OCI-M2 (cell line): ENCODE results near the gene LRRC75A.
"Not testable (repeated sequence)": the region's sequence is repeated elsewhere in the genome, so short reads cannot be mapped to it uniquely, and the experiment has no call there.

Experiments used
- DNase-seq: peaks from one replicate; lab custom pipeline; 2025; ENCODE audit not compliant: unreplicated experiment; lab: John Stamatoyannopoulos, UW

Gene LRRC75A

GRCh38 chr17:16491703-16492612 is at the start of gene LRRC75A:
LRRC75A (minus strand) TSS chr17:16492193; CDS start chr17:16491990, 203 bp downstream.
- DNase-seq: no peak

GRCh38 chr17:16537130-16537458 is 45.1 kb upstream of the LRRC75A start:
- no peak for DNase-seq

GRCh38 chr17:16534236-16534635 is 42.2 kb upstream of the LRRC75A start:
- no peak for DNase-seq

GRCh38 chr17:16529906-16530305 is 37.9 kb upstream of the LRRC75A start:
- DNase-seq: no peak

- DNase-seq: no peak
These were observed 35.3 kb upstream of the LRRC75A start for GRCh38 chr17:16527298-16527697.

- not testable (repeated sequence) for DNase-seq
These were observed 33.6 kb upstream of the LRRC75A start for GRCh38 chr17:16525556-16525955.

GRCh38 chr17:16521070-16521727 is 29.2 kb upstream of the LRRC75A start:
- DNase-seq: peak; percentile 34

- DNase-seq: no peak
These were observed 27.0 kb upstream of the LRRC75A start for GRCh38 chr17:16519021-16519420.

- no peak for DNase-seq
These were observed 25.5 kb upstream of the LRRC75A start for GRCh38 chr17:16517477-16517876.

GRCh38 chr17:16516594-16517051 is 24.6 kb upstream of the LRRC75A start:
- DNase-seq: no peak

GRCh38 chr17:16515933-16516332 is 23.9 kb upstream of the LRRC75A start:
- DNase-seq: no peak

- no peak for DNase-seq
These were observed 21.9 kb upstream of the LRRC75A start for GRCh38 chr17:16513873-16514272.

GRCh38 chr17:16512011-16512410 is 20.0 kb upstream of the LRRC75A start:
- no peak for DNase-seq

- DNase-seq: no peak
These were observed 19.6 kb upstream of the LRRC75A start for GRCh38 chr17:16511593-16511992.

GRCh38 chr17:16507918-16508533 is 16.0 kb upstream of the LRRC75A start:
- DNase-seq: no peak

GRCh38 chr17:16506188-16506587 is 14.2 kb upstream of the LRRC75A start:
- DNase-seq: no peak

- DNase-seq: no peak
These were observed 13.0 kb upstream of the LRRC75A start for GRCh38 chr17:16504984-16505383.

- no peak for DNase-seq
These were observed 5.0 kb upstream of the LRRC75A start for GRCh38 chr17:16496820-16497489.

- no peak for DNase-seq
These were observed 4.2 kb upstream of the LRRC75A start for GRCh38 chr17:16495980-16496819.

- DNase-seq: no peak
These were observed 3.6 kb upstream of the LRRC75A start for GRCh38 chr17:16495561-16495960.
